Measurements from ENCODE around the gene LRRC26. TPM values are rescaled to one million over a fixed set of nuclear protein-coding genes. Genes with fewer than 3 reads are reported as not detected.

Gene LRRC26
- total and polyA plus RNA-seq, 2 of the 13 experiments (the other 11 are each of a cell fraction or from before 2014, with no cell fraction given), result not detected

DNA sequence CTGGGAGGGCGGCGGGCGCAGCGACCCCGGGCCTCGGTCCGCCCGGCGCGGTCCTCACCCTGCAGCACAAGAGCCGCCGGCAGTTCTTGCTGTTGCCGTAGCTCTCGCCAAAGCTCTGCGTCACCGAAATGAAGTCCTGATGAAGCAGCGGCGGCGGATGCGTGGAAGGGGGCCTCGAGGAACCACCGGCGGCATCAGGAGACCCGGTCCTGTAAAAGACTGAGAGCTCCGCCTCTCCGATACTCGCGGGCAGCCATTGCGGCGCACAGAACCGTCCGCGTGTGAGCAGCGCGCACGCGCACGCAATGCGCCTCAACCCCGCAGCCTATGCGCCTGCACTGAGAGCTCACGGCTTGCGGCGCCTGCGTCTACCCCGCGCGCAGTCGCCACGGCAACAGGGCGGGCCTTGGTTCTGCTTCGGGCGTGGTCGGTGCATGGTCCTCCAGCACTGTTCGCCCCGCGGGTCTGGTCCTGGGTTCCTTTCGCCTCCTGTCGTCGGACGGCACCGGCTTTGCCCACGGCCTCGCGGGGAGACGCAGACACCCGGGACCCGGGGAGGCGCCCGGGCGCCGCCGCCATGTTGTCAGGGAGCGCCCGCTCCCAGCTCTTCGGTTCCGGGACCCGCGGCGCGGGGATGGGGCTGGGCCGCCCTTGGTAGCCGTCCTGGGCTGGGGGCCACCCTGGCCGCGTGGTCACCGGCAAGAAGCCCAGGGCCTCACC lies 40.2 kb downstream of the LRRC26 start (continued):
- TF ChIP-seq SP5 (CRISPR knock-in tag; IDR thresholded peaks at IDR 0.05; ENCODE audit: borderline replicate concordance, low read depth), result 0 out of 2 replicates have a peak, but pooled peaks have one; percentile 14
- no peak for TF ChIP-seq ZNF24 (IDR thresholded peaks at IDR 0.05)
- no peak for TF ChIP-seq HMG20B (CRISPR knock-in tag; conservative IDR thresholded peaks at IDR 0.05)
- no peak for TF ChIP-seq ZNF75D (CRISPR knock-in tag; IDR thresholded peaks at IDR 0.05; ENCODE audit: borderline replicate concordance)
- TF ChIP-seq TARDBP (CRISPR knock-in tag; IDR thresholded peaks at IDR 0.05), result 0 out of 2 replicates have a peak, but pooled peaks have one; percentile 47
- TF ChIP-seq, protein P1, sequence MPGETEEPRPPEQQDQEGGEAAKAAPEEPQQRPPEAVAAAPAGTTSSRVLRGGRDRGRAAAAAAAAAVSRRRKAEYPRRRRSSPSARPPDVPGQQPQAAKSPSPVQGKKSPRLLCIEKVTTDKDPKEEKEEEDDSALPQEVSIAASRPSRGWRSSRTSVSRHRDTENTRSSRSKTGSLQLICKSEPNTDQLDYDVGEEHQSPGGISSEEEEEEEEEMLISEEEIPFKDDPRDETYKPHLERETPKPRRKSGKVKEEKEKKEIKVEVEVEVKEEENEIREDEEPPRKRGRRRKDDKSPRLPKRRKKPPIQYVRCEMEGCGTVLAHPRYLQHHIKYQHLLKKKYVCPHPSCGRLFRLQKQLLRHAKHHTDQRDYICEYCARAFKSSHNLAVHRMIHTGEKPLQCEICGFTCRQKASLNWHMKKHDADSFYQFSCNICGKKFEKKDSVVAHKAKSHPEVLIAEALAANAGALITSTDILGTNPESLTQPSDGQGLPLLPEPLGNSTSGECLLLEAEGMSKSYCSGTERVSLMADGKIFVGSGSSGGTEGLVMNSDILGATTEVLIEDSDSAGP (CRISPR knock-in tag; IDR thresholded peaks at IDR 0.05; ENCODE audit: borderline replicate concordance), result peak; percentile 47; the same call in 1 of the 2 replicates
- TF ChIP-seq ZNF318 (CRISPR knock-in tag; IDR thresholded peaks at IDR 0.05), result no peak
- no peak for TF ChIP-seq NR2F1 (CRISPR knock-in tag; IDR thresholded peaks at IDR 0.05)
- TF ChIP-seq ZFP36L2 (CRISPR knock-in tag; IDR thresholded peaks at IDR 0.05), result no peak
- TF ChIP-seq TMF1 (CRISPR knock-in tag; IDR thresholded peaks at IDR 0.05; ENCODE audit: low read depth), result no peak
- no peak for TF ChIP-seq NCOA1 (CRISPR knock-in tag; IDR thresholded peaks at IDR 0.05)
- TF ChIP-seq CSRNP1 (CRISPR knock-in tag; IDR thresholded peaks at IDR 0.05), result peak; percentile 57; the same call in 1 of the 2 replicates
- TF ChIP-seq, protein P2, sequence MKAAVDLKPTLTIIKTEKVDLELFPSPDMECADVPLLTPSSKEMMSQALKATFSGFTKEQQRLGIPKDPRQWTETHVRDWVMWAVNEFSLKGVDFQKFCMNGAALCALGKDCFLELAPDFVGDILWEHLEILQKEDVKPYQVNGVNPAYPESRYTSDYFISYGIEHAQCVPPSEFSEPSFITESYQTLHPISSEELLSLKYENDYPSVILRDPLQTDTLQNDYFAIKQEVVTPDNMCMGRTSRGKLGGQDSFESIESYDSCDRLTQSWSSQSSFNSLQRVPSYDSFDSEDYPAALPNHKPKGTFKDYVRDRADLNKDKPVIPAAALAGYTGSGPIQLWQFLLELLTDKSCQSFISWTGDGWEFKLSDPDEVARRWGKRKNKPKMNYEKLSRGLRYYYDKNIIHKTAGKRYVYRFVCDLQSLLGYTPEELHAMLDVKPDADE (CRISPR knock-in tag; IDR thresholded peaks at IDR 0.05), result no peak
- no peak for TF ChIP-seq NFE2L2 (IDR thresholded peaks at IDR 0.05; ENCODE audit: low read length)
- no peak; the same call in 1 of the 2 replicates for TF ChIP-seq ZNF546 (CRISPR knock-in tag; conservative IDR thresholded peaks at IDR 0.05)

All from HepG2 (cell line).